Upper lobe of left lung (tissue), 6 donors: Measurements from ENCODE around the gene PBLD. TPM values are rescaled to one million over a fixed set of nuclear protein-coding genes. Genes with fewer than 3 reads are reported as not detected.

Source experiments
- ATAC-seq, 2 donors: fragments of 200-7000 bp; cut with Tn5 transposase; one replicate each; pipeline ENCODE4 v1.9.1; 2022; ENCODE audit warnings: mild to moderate bottlenecking in 2 of 2, moderate library complexity in 2 of 2; ENCODE audit not compliant: low FRiP score in 2 of 2
- DNase-seq, 2 donors: peaks; one replicate each; pipeline ENCODE4 v3.0.0-alpha.2; 2019 to 2020
- H3K27ac ChIP-seq, 4 donors: fragments of 200-600 bp; sonication (generic); one replicate each; pipeline ENCODE4 v1.5.1; 2016 to 2019
- H3K27me3 ChIP-seq, 4 donors: fragments of 200-600 bp; sonication (generic); one replicate each; pipeline ENCODE4 v1.5.1; 2017 to 2019
- H3K36me3 ChIP-seq, 4 donors: fragments of 200-600 bp; sonication (generic); one replicate each; pipeline ENCODE4 v1.5.1; 2016 to 2019
- H3K4me1 ChIP-seq, 4 donors: fragments of 200-600 bp; sonication (generic); one replicate each; pipeline ENCODE4 v1.5.1; 2018 to 2019
- H3K4me3 ChIP-seq, 4 donors: fragments of 200-600 bp; sonication (generic); one replicate each; pipeline ENCODE4 v1.5.1; 2017 to 2019; ENCODE audit warnings: mild to moderate bottlenecking in 2 of 4, moderate library complexity in 1 of 4
- H3K9me3 ChIP-seq, 4 donors: fragments of 200-600 bp; sonication (generic); one replicate each; pipeline ENCODE4 v1.5.1; 2018 to 2019
- EP300 ChIP-seq, 4 donors: sonication (generic); formaldehyde crosslinking; IDR thresholded peaks; one replicate each; pipeline ENCODE4 v1.5.1; 2017; ENCODE audit warnings: antibody characterized with exemption in 4 of 4, control low read depth in 2 of 4
- POLR2A ChIP-seq, 4 donors: fragments of 450-650 bp; IDR thresholded peaks; one replicate each; pipeline ENCODE4 v1.5.1; 2016 to 2017; ENCODE audit warnings: antibody characterized with exemption in 4 of 4, mild to moderate bottlenecking in 2 of 4
- POLR2AphosphoS5 ChIP-seq, 2 donors: sonication (generic); formaldehyde crosslinking; IDR thresholded peaks; one replicate each; pipeline ENCODE4 v1.5.1; 2017; ENCODE audit warnings: antibody characterized with exemption in 2 of 2
- WGBS, 2 donors: methylation state at CpG; one replicate each; pipeline ENCODE4 v1.1.5; 2017 to 2018; 5-methylcytosine and 5-hydroxymethylcytosine counted together
- total RNA-seq, 6 donors: library from RNA; depleted of rRNA in 4 of 6; stranded (reverse); fragments of >200 nt in 4 of 6; gene quantifications; one replicate each; pipeline versions ENCODE4 v1.1.0 to v1.2.1, GENCODE V29; 2016 to 2021
- TF ChIP-seq, protein P1 (sequence below), 6 experiments: fragments of 450-650 bp in 4 of 6; fragments of 200-600 bp in 2 of 6; sonication (generic) in 2 of 6; IDR thresholded peaks; one replicate each; pipeline ENCODE4 v1.5.1; 2016 to 2019; ENCODE audit warnings: antibody characterized with exemption in 6 of 6
- donor health status: DM: no; HTN: no; CAD: no; lungs with moderate emphysema.
- donor health status: DM: no; HTN: yes; CAD: no; lungs with severe emphysema.

Gene PBLD
- total RNA-seq, 6 donors from 2014 or later: 1.8 to 21.0 (median 4.3) TPM

DNA sequence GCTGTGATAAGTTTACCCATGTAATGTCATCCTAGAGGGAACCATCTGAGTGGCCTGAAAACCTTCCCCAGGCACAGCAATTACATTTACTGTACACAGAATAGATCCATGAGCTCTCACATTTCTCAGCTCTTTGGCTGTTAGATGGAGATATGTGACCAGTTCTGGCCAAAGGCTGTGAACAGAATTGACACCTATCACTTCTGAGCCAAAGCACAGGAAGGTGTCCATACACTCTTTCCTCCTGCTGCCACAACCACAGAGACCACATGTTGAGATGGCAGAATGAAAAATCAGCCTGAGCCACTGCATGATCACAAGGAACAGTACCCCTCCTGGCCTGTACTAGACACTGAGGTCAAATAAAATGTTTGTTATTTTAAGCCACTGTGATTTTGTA is 56.5 kb downstream of the PBLD start:
- TF ChIP-seq, protein P1, sequence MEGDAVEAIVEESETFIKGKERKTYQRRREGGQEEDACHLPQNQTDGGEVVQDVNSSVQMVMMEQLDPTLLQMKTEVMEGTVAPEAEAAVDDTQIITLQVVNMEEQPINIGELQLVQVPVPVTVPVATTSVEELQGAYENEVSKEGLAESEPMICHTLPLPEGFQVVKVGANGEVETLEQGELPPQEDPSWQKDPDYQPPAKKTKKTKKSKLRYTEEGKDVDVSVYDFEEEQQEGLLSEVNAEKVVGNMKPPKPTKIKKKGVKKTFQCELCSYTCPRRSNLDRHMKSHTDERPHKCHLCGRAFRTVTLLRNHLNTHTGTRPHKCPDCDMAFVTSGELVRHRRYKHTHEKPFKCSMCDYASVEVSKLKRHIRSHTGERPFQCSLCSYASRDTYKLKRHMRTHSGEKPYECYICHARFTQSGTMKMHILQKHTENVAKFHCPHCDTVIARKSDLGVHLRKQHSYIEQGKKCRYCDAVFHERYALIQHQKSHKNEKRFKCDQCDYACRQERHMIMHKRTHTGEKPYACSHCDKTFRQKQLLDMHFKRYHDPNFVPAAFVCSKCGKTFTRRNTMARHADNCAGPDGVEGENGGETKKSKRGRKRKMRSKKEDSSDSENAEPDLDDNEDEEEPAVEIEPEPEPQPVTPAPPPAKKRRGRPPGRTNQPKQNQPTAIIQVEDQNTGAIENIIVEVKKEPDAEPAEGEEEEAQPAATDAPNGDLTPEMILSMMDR (IDR thresholded peaks at IDR 0.05): no peak
- no peak for TF ChIP-seq POLR2A (IDR thresholded peaks at IDR 0.05)
- no peak for TF ChIP-seq EP300 (IDR thresholded peaks at IDR 0.05)
- no peak for TF ChIP-seq POLR2AphosphoS5 (IDR thresholded peaks at IDR 0.05)
- Histone ChIP-seq H3K4me1 (no peaks in the 10 kb centered on the region), H3K27ac (no peak overlapping the region), H3K9me3 (peaks cover 0 to 12% (median 6%) of the 10 kb centered on the region in 4 donors), H3K27me3 (no peaks in the 10 kb centered on the region), H3K36me3 (no peaks in the 10 kb centered on the region), H3K4me3 (no peak overlapping the region)
- ATAC-seq (no peak), DNase-seq (no peak)

DNA sequence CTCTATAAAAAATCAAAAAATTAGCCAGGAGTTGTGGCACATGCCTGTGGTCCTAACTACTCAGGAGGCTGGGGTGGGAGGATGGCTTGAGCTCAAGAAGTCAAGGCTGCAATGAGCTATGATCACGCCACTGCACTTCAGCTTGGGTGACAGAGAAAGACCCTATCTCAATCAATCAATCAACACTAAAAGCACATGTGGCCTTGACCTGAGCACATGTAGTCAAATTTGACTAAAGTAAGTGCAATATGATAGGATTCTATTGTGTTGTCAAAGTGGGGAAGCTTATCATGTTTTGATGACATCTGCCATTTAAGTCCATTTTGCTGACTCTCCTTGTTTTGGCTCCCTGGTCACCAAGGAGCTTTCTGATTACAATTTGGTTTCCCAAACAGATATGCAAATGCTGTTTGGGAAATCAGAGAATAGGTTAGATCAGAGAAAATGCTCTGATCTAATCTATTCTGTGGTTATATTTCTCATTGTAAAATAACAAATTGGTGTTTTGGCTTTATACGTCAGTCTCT is 57.1 kb downstream of the PBLD start:
- 93 to 98% methylated on average over 2 of the region's 2 CpGs for WGBS, 2 donors
- H3K4me3 ChIP-seq: no peak overlapping the region
- DNase-seq (no peak), ATAC-seq (no peak)
- no peaks in the 10 kb centered on the region for H3K36me3 ChIP-seq
- H3K27me3 ChIP-seq: no peaks in the 10 kb centered on the region
- H3K9me3 ChIP-seq: peaks cover 0 to 12% (median 6%) of the 10 kb centered on the region in 4 donors
- TF ChIP-seq POLR2AphosphoS5 (IDR thresholded peaks at IDR 0.05) (no peak), EP300 (IDR thresholded peaks at IDR 0.05) (no peak)
- TF ChIP-seq, protein P1 (IDR thresholded peaks at IDR 0.05): no peak
- H3K27ac ChIP-seq: no peak overlapping the region
- no peaks in the 10 kb centered on the region for H3K4me1 ChIP-seq

DNA sequence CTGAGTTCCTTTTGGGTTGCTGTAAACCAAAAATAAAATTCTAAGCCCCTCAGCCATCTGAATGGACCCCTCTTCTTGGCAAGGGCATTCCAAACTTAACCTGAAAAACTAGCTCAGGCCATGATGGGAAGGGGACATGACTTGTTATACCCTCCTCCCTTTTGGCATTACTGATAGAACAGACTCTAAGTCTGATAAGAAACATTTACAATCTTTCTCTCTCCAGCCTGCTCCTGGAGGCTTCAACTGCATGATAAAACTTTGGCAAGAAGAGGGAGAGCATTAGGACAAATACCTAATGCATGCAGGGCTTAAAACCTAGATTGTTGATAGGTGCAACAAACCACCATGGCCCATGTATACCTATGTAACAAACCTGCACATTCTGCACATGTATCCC is 59.9 kb downstream of the PBLD start:
- ATAC-seq: no peak
- TF ChIP-seq EP300 (IDR thresholded peaks at IDR 0.05) (no peak), POLR2AphosphoS5 (IDR thresholded peaks at IDR 0.05) (no peak), POLR2A (IDR thresholded peaks at IDR 0.05) (no peak)
- TF ChIP-seq, protein P1 (IDR thresholded peaks at IDR 0.05): no peak
- no peak overlapping the region for H3K27ac ChIP-seq
- H3K36me3 ChIP-seq: no peaks in the 10 kb centered on the region
- DNase-seq: no peak
- no peaks in the 10 kb centered on the region for H3K27me3 ChIP-seq
- no peak overlapping the region for H3K4me3 ChIP-seq
- H3K4me1 ChIP-seq: no peaks in the 10 kb centered on the region
- peaks cover 0 to 8% (median 3%) of the 10 kb centered on the region in 4 donors for H3K9me3 ChIP-seq

DNA sequence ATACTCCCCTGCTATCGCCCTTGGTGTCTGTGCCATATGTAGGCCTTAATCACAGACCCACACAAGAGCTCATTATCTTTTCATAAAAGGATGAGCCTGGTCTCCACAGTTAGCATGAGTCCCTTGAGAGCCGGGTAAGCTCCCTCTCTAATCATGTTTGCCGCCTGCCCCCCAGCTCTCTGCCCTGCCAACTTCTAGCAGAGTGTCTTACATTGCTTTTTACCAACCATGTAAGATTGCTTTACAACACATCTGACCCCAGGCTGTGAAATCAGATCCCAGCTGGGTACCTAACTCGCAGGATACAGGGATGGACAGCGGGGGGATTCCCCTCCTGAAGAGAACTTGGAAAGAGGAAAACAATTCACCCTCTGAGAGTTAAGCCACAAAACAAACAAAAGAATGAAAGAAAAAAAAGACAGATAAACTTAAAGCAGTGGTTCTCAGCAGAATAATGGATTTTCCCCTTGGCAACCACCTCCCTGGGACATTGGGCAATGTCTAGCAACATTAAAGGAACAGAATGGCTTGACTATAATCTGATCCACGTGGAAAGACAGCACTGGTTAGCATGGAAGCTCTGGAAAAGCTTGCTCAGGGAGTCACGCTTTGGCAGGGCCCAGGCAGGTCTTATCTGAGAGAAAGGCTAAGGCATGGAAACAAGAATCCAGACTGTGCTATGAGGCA is 61.4 kb downstream of the PBLD start:
- ATAC-seq: no peak
- 75 to 81% methylated on average over 7 of the region's 7 CpGs for WGBS, 2 donors
- Histone ChIP-seq H3K4me1 (no peaks in the 10 kb centered on the region), H3K27me3 (no peaks in the 10 kb centered on the region), H3K4me3 (no peak overlapping the region), H3K27ac (no peak overlapping the region), H3K9me3 (no peaks in the 10 kb centered on the region), H3K36me3 (no peaks in the 10 kb centered on the region)
- TF ChIP-seq POLR2A (IDR thresholded peaks at IDR 0.05) (no peak), EP300 (IDR thresholded peaks at IDR 0.05) (no peak), POLR2AphosphoS5 (IDR thresholded peaks at IDR 0.05) (no peak)
- TF ChIP-seq, protein P1 (IDR thresholded peaks at IDR 0.05): no peak
- DNase-seq: no peak
